GM18909 (cell line): ENCODE data around the gene RARRES1.

Experiments
- ATAC-seq: cut with Tn5 transposase; IDR thresholded peaks from one replicate; pipeline ENCODE4 v1.9.1; 2021; ENCODE audit warnings: mild to moderate bottlenecking; ENCODE audit not compliant: unreplicated experiment, poor library complexity

RARRES1 gene, protein sequence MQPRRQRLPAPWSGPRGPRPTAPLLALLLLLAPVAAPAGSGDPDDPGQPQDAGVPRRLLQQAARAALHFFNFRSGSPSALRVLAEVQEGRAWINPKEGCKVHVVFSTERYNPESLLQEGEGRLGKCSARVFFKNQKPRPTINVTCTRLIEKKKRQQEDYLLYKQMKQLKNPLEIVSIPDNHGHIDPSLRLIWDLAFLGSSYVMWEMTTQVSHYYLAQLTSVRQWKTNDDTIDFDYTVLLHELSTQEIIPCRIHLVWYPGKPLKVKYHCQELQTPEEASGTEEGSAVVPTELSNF

GRCh38 chr3:158731938-158732855 lies at the start of gene RARRES1:
Gene RARRES1, minus strand, starts transcription at chr3:158732457. Its CDS starts 42 bp downstream, at chr3:158732415.
- peak; percentile 90 for ATAC-seq

GRCh38 chr3:158781849-158782248 lies 49.6 kb upstream of the RARRES1 start:
- ATAC-seq: no peak

- no peak for ATAC-seq
Observed at GRCh38 chr3:158781191-158781590, 48.9 kb upstream of the RARRES1 start.

DNA sequence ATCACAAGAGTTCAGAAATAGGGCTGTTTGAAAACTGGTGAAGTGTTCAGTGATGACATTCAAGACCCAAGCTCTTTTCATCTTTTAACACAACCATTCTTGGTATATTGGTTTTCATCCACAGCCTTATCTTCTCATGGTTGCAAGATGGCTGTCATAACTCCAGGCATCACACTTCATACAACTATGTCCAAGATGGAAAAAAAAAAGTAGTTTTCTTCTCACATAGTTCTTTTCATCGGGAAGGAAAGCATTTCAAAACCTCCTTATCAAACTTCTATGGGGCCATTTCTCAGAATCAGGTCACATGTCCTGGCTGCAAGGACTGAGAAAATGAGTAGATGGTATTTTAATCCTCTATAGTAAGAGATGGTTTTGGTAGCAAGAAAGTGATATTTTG lies 48.5 kb upstream of the RARRES1 start:
- ATAC-seq: no peak

DNA sequence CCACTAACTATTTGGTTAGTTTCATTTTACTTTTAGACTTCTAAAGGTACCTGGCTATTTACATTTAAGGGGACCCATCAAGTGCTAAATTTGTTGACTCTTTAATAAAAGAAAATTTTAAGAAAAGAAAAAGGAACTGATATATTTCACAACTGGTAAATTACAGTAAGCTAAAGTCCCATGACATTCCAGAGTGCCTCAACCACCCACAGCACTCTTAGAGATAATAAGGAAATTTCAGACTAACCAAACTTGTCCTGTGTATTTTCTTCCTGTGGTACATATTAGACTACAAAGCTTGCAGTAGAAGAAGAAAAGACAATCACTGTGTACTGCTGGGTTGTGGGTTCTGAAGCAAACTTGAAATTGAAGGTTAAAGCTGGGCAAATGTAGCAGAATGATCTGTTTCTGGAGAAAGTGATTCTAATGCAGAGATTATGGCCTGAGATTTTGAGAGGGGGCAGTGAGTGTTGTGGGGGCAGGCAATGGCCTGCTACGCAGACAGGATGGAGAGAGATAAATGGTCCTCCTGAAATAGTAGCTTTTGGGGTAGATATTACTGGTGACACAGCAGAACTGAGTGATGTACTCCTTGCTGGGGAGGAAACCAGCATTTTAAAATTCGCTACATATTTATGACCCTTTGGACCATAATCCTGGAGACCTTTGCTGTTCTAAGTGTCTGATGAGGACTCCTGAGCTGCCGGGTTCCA lies 45.1 kb upstream of the RARRES1 start:
- ATAC-seq: no peak

GRCh38 chr3:158776531-158776930 lies 44.3 kb upstream of the RARRES1 start:
- ATAC-seq: no peak

DNA sequence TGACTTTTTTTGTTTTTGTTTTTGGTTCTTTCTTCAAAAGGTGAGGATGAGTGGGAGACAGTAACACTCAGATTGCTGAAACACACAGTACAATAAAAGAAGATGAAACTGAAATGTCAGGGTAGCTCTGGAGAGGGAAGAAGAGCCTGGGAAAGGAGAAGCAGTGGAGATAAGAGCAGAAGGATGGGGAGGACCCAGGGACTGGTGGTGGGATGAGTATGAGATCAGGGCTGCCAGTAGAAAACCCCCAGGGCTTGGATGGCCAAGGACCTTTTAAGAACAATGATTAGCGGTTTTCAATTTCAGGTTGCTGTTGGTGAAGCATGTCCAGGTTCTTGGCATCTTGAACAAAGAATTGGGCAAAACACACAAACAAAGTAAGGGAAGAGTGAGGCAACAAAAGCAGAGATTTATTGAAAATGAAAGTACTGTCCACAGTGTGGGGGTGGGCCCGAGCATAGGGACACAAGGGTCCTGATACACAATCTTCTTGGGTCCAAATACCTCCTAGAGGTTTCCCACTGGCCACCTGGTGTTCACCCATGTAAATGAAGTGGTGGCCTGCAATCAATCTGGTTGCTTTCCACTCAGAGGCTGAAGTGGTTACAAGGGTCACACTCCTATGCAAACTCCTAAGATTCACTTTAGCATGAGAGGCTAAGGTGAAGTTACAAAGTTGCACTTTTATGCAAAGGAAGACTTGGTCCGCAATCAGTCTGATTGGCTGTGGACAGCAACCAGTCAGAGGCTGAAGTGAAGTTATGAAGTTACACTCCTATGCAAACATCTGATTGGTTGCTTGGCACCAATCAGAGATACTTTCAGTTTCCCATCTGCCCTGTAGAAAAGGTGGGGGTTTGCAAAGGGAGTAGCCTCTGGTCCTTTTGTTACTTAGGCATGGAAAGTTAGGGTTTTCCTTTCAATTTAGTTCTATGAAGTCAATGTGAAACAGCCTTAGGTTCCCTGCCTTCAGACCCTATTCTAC lies 43.5 kb upstream of the RARRES1 start:
- peak; percentile 59 for ATAC-seq

GRCh38 chr3:158774965-158775364 lies 42.7 kb upstream of the RARRES1 start:
- ATAC-seq: no peak

GRCh38 chr3:158773845-158774830 lies 41.9 kb upstream of the RARRES1 start:
- ATAC-seq: no peak

- no peak for ATAC-seq
Observed at GRCh38 chr3:158773166-158773565, 40.9 kb upstream of the RARRES1 start.

GRCh38 chr3:158771982-158772381 lies 39.7 kb upstream of the RARRES1 start:
- ATAC-seq: no peak

DNA sequence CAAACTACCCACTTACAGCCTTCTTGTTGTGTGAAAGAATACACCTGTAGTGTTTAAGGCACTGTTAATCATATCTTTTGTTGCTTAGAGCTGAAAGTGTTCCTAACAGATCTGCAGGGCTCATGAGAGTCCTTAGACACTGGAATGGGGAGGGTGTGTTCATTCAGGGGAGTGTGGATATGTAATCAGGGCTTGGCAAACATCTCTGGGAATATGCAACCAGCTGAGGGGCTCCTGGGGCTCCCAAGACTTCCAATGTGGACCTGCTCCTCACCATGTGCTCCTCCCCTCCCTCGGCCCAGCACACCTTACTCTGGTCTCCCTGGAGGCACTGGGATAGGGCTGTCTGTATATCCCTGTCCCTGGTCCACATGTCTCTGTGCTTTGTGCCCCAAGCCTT lies 39.3 kb upstream of the RARRES1 start:
- no peak for ATAC-seq

DNA sequence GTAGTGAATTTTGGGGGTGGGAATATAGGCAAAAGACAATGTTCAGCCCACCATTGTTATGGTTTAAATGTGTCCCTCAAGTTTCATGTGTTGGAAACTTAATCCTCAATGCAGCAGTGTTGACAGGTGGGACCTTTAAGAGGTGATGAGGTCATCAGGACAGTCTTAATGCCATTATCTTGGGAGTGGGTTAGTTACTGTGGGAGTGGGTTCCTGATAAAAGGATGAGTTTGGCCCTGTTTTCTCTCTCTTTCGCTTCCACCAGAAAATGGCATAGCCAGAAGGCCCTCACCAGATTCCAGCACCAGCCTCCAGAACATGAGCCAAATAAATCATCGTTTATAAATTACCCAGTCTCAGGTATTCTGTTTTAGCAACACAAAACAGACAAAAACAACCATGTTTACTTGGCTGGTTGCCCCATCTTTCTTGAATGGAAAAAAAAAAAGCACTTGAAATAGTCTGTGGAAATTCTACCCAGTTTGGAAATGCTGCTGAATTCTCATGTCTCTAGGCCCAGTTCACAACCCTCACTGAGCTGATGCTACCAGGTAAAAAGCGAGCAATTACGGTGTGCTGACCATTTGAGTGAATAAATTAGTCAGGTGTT lies 38.6 kb upstream of the RARRES1 start:
- no peak for ATAC-seq

DNA sequence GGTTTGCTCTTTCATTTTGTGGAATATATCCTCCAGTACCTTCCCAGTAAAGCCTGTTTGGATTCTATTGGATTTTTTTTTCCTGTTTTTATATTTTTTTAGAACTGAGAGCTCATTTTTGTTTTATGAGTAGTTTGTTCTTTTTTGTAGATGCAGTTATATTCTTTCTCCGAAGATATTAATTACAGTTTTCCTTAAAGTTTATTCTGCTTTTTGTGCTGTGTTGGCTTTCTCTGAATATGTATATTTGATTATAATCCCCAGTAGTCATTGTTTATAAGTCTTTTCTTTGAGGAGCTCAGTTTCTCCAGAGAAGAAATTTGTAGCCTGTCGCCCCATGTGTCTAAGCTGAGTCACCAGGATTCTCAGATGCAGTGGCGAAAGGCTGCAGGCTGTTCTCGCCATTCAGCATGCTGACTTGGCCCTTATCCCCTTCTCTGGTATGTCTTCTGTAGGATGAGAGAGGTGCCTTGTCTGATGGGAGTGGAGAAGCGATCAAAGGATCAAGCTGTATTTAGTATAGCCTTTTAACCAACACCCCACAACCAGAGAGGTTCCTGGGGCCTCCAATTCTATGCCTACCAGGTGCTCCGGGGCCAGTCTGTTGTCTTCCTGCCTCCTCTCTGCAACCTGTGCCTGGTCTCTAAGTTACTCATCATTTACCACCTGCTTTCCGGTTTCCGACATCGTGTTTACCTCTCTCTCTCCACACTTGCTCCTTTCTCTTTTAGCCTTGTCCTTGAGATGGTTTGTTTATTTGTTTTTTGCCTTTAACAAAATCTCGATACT lies 37.9 kb upstream of the RARRES1 start:
- no peak for ATAC-seq

DNA sequence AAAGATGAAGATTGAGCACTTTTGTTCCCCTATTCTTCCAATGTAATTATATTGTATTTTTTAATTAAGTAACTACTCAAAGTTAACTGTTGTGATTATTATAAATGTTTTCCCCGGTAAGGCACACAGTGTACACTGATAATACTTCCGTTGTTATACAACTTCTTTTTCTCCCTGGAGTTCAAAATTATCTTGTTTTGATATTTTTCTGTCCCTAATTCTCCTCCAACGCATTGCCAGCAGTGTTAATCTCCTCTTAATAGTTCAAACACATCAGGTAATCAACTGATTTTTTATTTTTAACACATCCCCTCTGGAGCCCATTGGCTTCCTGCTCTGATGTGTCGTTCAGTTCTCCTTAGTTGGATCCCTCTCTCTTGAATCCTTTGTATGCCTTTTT lies 37.3 kb upstream of the RARRES1 start:
- no peak for ATAC-seq

DNA sequence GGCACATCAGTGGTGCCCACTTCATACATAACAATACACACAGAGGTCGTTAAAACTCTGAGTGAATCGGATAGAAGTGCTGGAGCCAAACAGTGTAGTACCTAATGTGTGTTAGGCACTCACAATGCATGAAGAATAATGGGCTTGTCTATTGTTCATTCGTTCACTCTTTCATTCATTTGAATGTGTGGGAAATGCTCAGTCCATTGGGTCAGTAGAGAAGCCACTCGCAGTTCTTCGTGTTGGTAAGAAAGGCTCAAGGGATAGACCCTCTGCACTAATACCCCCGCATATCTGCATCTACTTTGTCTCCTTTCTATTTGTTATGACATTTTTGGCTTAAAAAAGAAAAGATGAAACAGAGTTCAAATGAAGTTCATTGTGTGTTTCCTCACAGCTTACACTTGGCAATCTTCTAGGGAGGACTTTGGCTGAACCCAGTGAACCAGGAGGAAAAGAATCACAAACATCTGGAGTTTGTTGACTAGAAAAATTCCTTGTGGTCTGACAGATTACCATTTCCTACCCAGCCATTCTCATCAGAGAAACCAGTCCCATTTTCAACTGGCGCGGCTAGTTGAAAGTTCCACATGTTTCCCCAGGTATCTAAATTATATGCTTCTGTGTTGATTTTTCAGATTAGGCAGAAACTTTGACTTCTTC lies 36.8 kb upstream of the RARRES1 start:
- no peak for ATAC-seq

DNA sequence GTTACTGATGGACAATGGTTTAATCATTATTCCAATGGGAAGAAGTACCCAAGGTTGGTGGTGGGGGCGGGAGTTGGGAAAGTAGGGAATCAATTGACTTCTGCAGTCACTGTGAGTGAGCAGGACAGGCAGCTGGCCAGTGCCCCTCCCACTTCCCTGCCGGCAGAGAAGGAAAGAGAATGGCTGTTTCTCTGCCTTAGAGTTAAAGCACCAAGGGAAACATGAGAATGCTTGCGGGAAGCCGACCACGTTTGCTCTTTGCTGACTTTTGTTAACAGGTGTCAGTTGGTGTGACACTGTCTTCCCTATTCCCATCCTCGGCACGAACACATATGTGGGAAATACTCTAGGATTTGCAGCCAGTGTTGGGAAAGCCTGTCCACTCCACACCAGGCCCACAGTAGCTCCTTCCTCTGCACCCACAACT lies 36.1 kb upstream of the RARRES1 start:
- no peak for ATAC-seq
